Psoas muscle (tissue), 8 donors: Measurements from ENCODE around the gene ZNF791. TPM values are rescaled to one million over a fixed set of nuclear protein-coding genes. Genes with fewer than 3 reads are reported as not detected.

ENCODE experiments used
- ATAC-seq, 4 donors: fragments of 200-7000 bp; cut with Tn5 transposase; one replicate each; pipeline ENCODE4 v1.9.1; 2020; ENCODE audit warnings: moderate library complexity in 3 of 4, mild to moderate bottlenecking in 2 of 4
- DNase-seq, 2 donors: peaks; one replicate each; pipeline ENCODE4 v3.0.0-alpha.2; 2020
- H3K27ac ChIP-seq: fragments of 200-600 bp; one replicate; pipeline ENCODE4 v1.8.0; 2022
- H3K27me3 ChIP-seq, 3 donors: fragments of 200-600 bp in 1 of 3; one replicate each; pipeline versions ENCODE4 v1.6.1 to v1.8.0; 2013 to 2022; ENCODE audit warnings: low read length in 2 of 3, mild to moderate bottlenecking in 2 of 3, moderate library complexity in 1 of 3; ENCODE audit not compliant: insufficient read depth in 3 of 3
- H3K36me3 ChIP-seq, 2 donors: fragments of 200-600 bp in 1 of 2; one replicate each; pipeline versions ENCODE4 v1.6.1 to v1.8.0; 2013 to 2022; ENCODE audit warnings: low read depth in 1 of 2, mild to moderate bottlenecking in 1 of 2, moderate library complexity in 1 of 2; ENCODE audit not compliant: insufficient read depth in 1 of 2
- H3K4me1 ChIP-seq: fragments of 200-600 bp; one replicate; pipeline ENCODE4 v1.8.0; 2022
- H3K4me3 ChIP-seq: fragments of 200-600 bp; one replicate; pipeline ENCODE4 v1.8.0; 2022; ENCODE audit warnings: mild to moderate bottlenecking
- H3K9me3 ChIP-seq: fragments of 200-600 bp; one replicate; pipeline ENCODE4 v1.8.0; 2022
- WGBS, 3 donors: extraction: QIAGEN DNeasy Blood & Tissue Kit; methylation state at CpG; one replicate each; pipeline versions ENCODE4 v1.1.6 to v1.1.7; 2013; 5-methylcytosine and 5-hydroxymethylcytosine counted together
- intact Hi-C, 2 donors: fragments of 100-400 bp; cut with DNase I; formaldehyde crosslinking; loops; one replicate each; pipeline versions ENCODE4 v1.11.0 to v1.14.2; 2022
- polyA plus RNA-seq, 3 donors: library from polyadenylated mRNA; stranded (reverse); fragments of 200-250 nt; gene quantifications; one replicate each; pipeline ENCODE4 v1.2.3, GENCODE V29; 2013
- total RNA-seq, 4 donors: library from RNA; stranded (reverse); fragmentation: NEBNext Ultra II Directional in 2 of 4; extraction: Animal tissue kit (Norgen Biotek cat#: 25700) in 2 of 4; gene quantifications; one replicate each; pipeline versions ENCODE4 v1.2.1 to v1.2.4, GENCODE V29; 2021 to 2023
- TF ChIP-seq, protein P1 (sequence below): fragments of 200-600 bp; IDR thresholded peaks from one replicate; pipeline ENCODE4 v1.8.0; 2022; ENCODE audit warnings: antibody characterized with exemption
- donor health status: healthy with polysubstance abuse.
- donor health status: DM: no; HTN: no; CAD: no; lungs with moderate emphysema.
- donor health status: Bipolar disorder and iron deficiency.
- donor health status: healthy.
- donor health status: DM: yes; HTN: yes; CAD: no.
- donor health status: DM: no; HTN: no; CAD: no.
- donor health status: DM: no; HTN: no; CAD: no.
- donor health status: DM: yes; HTN: yes; CAD: no.

Gene ZNF791
- total and polyA plus RNA-seq, 7 donors: 4.1 to 18.9 (median 8.8) TPM

DNA sequence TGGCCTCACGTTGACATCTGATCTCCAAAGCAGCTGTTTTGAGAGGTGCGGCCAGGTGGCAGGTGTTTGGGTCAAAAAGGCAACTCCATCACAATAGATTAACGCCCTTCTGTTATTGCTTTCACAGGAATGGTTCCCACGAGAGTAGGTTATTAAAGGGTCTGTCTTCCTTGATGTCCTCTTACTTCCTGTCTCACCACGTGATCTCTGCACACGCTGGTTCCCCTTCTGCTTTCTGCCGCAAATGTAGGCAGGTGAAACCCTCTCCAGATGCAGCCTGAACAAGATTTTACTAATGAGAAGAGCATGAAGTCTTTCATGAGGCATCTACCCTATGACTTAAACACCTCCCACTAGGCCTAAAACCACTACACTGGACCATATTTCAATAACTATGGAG, 36.7 kb upstream of the ZNF791 start:
- peaks cover 11% of the 10 kb centered on the region for H3K9me3 ChIP-seq
- TF ChIP-seq, protein P1, sequence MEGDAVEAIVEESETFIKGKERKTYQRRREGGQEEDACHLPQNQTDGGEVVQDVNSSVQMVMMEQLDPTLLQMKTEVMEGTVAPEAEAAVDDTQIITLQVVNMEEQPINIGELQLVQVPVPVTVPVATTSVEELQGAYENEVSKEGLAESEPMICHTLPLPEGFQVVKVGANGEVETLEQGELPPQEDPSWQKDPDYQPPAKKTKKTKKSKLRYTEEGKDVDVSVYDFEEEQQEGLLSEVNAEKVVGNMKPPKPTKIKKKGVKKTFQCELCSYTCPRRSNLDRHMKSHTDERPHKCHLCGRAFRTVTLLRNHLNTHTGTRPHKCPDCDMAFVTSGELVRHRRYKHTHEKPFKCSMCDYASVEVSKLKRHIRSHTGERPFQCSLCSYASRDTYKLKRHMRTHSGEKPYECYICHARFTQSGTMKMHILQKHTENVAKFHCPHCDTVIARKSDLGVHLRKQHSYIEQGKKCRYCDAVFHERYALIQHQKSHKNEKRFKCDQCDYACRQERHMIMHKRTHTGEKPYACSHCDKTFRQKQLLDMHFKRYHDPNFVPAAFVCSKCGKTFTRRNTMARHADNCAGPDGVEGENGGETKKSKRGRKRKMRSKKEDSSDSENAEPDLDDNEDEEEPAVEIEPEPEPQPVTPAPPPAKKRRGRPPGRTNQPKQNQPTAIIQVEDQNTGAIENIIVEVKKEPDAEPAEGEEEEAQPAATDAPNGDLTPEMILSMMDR: no peak
- H3K36me3 ChIP-seq: peaks cover 0 to 15% of the 10 kb centered on the region in 2 donors
- H3K4me3 ChIP-seq: no peak overlapping the region
- 52 to 61% (median 53%) methylated on average over 7 of the region's 7 CpGs for WGBS, 3 donors
- no peaks in the 10 kb centered on the region for H3K4me1 ChIP-seq
- ATAC-seq (no peak), DNase-seq (no peak)
- intact Hi-C loops: no loop called here
- no peak overlapping the region for H3K27ac ChIP-seq
- H3K27me3 ChIP-seq: no peaks in the 10 kb centered on the region

DNA sequence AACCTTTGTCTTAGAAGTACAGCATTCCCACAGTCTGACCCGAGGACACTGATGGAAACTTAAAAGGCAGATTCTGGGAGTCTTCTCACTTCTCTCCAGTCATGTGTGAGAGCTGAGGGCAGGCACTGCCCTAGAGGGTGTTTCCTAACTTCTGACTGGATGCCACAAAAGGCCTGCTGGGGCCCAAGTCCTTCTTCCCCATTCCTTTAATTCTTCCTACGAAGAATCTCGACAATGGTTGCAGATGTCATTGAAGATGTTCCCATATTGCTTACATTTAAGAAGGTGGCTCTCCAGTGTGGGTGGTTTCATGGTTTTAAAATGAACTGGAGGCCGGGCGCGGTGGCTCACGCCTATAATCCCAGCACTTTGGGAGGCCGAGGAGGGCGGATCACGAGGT, 32.1 kb upstream of the ZNF791 start:
- DNase-seq (no peak), ATAC-seq (no peak)
- WGBS, 3 donors: 97 to 98% (median 98%) methylated on average over 10 of the region's 10 CpGs
- Histone ChIP-seq H3K27me3 (no peaks in the 10 kb centered on the region), H3K36me3 (peaks cover 15 to 50% of the 10 kb centered on the region in 2 donors), H3K9me3 (peaks cover 35% of the 10 kb centered on the region), H3K4me1 (no peaks in the 10 kb centered on the region), H3K27ac (no peak overlapping the region), H3K4me3 (no peak overlapping the region)
- intact Hi-C loops: no loop called here
- TF ChIP-seq, protein P1: no peak

DNA sequence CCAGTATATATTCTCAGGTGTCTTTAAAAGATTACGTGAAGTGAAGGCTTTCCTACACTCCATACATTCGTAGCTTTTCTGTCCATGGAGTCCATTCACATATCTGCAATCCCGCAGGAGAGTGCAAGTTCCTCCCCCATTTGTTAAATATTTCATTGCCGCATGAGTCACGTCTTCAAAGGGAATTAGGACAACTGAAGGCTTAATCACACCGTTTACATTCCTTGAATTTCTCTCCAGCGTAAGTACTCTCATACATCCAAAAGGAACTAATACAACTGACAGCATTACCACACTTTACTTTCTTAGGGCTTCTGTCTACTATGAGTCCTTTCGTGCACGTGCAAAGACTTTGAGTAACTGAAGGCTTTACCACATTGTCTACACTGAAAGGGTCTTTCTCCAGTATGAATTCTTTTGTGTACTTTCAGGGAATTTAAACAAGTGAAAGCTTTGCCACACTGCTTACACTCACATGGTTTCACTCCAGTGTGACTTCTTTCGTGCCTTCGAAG, 30.5 kb upstream of the ZNF791 start:
- Histone ChIP-seq H3K27ac (no peak overlapping the region), H3K4me1 (no peaks in the 10 kb centered on the region), H3K4me3 (no peak overlapping the region), H3K36me3 (peaks cover 15 to 50% of the 10 kb centered on the region in 2 donors), H3K27me3 (no peaks in the 10 kb centered on the region), H3K9me3 (peaks cover 35% of the 10 kb centered on the region)
- intact Hi-C loops: no loop called here
- DNase-seq (no peak), ATAC-seq (no peak)
- TF ChIP-seq, protein P1: no peak
- WGBS, 3 donors: 93 to 95% (median 95%) methylated on average over 11 of the region's 11 CpGs

DNA sequence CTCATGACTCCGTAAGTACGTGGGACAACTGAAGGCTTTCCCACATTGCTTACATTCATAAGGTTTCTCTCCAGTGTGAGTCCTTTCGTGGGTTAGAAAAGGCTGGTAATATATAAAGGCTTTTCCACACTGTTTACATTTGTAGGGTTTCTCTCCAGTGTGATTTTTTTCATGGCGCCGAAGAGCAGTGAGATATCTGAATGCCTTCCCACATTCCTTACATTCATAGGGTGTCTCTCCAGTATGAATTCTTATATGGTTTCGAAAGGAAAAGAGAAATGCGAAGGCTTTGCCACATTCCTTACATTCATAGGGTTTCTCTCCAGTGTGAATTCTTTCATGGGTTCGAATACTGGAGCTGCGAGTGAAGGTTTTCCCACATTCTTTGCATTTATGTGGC, 29.6 kb upstream of the ZNF791 start:
- Histone ChIP-seq H3K4me3 (no peak overlapping the region), H3K36me3 (peaks cover 15 to 50% of the 10 kb centered on the region in 2 donors), H3K27ac (no peak overlapping the region), H3K4me1 (no peaks in the 10 kb centered on the region), H3K9me3 (peaks cover 35% of the 10 kb centered on the region), H3K27me3 (no peaks in the 10 kb centered on the region)
- ATAC-seq (no peak), DNase-seq (no peak)
- 84 to 92% (median 87%) methylated on average over 9 of the region's 9 CpGs for WGBS, 3 donors
- TF ChIP-seq, protein P1: no peak
- intact Hi-C loops: no loop called here

DNA sequence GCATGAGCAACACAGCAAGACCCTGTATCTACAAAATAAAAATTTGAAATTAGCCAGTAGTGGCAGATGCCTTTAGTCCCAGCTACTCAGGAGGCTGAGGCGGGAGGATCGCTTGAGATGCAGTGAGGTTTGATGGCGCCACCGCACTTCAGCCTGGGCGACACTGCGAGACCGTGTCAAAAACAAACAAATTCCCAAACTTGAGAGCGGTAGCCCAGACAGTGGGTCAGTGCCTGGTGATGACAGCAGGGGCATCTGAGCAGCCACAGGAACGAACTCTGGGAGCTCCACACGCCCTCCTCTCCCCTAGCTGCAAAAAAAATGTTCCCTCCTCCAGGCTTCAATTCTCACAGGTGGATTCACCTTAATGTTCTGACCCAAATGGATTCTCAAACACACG, 14.2 kb upstream of the ZNF791 start:
- DNase-seq (no peak), ATAC-seq (no peak)
- H3K9me3 ChIP-seq: no peaks in the 10 kb centered on the region
- H3K36me3 ChIP-seq: peaks cover 0 to 28% of the 10 kb centered on the region in 2 donors
- no peak overlapping the region for H3K4me3 ChIP-seq
- TF ChIP-seq, protein P1: no peak
- WGBS, 3 donors: 88 to 90% (median 89%) methylated on average over 11 of the region's 11 CpGs
- no peak overlapping the region for H3K27ac ChIP-seq
- no peaks in the 10 kb centered on the region for H3K4me1 ChIP-seq
- intact Hi-C loops: no loop called here
- H3K27me3 ChIP-seq: no peaks in the 10 kb centered on the region
